ENCODE measurements around the gene CFAP73. TPM values are rescaled to one million over a fixed set of nuclear protein-coding genes. Genes with fewer than 3 reads are reported as not detected.
"Not testable (repeated sequence)": the region's sequence is repeated elsewhere in the genome, so short reads cannot be mapped to it uniquely, and the experiment has no call there.

Gene CFAP73
- total RNA-seq, 2 donors from 2014 or later = 0.43 TPM; not detected in 1

GRCh38 chr12:113117684-113118083 lies 31.8 kb upstream of the CFAP73 start:
- ATAC-seq; intact Hi-C loops (cut with DNase I, micrococcal nuclease); DNase-seq: not testable (repeated sequence)

GRCh38 chr12:113118142-113118541 lies 31.4 kb upstream of the CFAP73 start:
- intact Hi-C loops (cut with DNase I, micrococcal nuclease) = no loop called here
- ATAC-seq (no peak), DNase-seq (no peak)

DNA sequence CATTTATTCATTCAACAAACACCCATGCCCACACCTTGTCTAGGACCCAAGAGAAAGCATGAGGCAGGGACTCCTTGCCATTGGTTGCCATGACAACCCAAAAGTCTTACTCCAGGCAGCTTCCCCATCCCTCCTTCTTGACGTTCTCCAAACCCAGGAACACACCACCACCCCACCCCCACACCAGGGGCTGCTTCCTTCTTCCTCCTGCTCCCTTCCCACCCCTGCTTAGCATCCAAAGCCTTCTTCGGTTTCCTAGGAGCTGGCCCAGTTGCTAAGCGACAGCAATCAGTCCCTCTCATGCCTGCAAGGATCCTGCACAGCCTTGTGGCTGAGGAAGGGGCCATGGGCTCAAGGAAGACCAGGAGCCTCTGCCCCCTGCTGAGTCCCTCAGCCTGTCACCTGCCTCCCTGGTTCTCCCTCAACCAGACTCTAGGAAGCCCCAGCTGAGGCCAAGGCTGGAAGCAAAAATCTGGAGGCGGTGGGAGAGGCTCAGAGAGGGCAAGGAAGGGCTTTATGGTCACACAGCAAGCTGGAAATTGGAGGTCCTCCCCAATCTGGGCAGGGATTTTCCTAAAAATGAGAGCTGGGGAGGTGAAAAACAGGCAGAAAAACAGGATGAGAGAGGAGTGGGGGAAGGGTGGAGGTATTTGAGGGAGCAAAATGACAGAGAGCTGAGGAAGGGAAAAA lies 29.4 kb upstream of the CFAP73 start:
- intact Hi-C loops (cut with DNase I, micrococcal nuclease) = no loop called here
- no peak for DNase-seq
- no peak for ATAC-seq

- DNase-seq = no peak
- intact Hi-C loops (cut with DNase I, micrococcal nuclease) = no loop called here
- ATAC-seq = no peak
Measured at GRCh38 chr12:113120670-113121370, 28.7 kb upstream of the CFAP73 start.

DNA sequence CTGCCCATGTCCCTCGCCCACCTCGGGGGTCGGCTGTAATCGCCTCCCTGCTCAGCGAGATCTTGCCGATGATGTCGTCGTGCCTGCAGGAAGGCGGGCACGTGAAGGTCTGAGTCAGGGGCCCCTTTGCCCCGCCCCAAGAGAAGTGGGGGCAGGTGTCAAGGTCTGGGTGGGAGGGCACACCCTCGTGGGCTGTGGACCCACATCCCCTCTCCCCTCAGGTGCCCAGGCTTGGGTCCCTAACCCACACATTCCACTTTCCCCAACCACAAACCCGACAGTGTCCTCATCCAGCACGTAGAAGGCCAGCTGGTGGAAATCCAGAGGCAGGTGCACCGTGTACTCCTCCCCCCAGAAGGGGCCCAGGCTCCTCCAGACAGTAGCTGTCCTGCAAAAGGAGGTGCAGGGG lies 21.7 kb upstream of the CFAP73 start:
- intact Hi-C loops (cut with DNase I, micrococcal nuclease) = no loop called here
- no peak for ATAC-seq

DNA sequence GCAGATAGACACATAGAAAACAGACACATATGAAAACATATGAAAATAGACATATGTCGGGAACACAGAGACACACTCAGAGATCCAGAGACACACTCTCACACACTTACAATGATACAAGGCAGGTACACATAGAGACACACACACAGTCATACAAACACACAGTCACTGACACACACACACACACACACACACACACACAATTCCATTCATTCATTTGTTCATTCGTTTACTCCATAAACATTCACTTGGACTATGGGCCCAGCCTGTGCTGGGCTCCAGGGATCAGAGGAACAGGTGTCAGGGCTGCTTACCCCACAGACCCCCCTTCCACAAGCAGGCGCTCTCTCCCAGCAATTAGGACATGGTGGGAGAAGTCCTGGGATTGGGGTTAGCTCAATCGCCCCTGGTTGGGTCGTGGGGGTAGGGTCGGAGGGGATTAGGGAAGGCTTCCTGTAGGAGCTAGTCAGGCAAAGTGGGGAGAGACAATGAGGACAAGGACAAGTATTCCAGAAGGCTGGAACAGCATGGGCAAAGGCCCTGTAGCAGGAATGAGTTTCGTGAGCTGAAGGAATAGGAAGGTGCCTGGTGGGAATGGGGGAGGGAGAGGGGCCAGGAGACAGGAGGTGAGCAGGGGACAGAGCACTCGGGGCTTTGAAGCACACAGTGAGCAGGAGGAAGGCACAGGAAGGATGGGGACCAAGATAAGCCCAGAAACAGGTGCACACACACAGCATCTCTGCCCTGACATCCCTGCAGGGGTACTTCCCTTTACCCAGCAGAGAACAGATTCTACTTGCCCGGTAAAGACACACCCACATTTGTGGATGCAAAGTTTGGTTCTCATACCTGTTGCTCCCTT lies 20.5 kb upstream of the CFAP73 start:
- DNase-seq = no peak
- intact Hi-C loops (cut with DNase I, micrococcal nuclease) = no loop called here
- ATAC-seq = no peak

More for the DNA sequence above, 21.7 kb upstream of the CFAP73 start:
- DNase-seq = no peak

DNA sequence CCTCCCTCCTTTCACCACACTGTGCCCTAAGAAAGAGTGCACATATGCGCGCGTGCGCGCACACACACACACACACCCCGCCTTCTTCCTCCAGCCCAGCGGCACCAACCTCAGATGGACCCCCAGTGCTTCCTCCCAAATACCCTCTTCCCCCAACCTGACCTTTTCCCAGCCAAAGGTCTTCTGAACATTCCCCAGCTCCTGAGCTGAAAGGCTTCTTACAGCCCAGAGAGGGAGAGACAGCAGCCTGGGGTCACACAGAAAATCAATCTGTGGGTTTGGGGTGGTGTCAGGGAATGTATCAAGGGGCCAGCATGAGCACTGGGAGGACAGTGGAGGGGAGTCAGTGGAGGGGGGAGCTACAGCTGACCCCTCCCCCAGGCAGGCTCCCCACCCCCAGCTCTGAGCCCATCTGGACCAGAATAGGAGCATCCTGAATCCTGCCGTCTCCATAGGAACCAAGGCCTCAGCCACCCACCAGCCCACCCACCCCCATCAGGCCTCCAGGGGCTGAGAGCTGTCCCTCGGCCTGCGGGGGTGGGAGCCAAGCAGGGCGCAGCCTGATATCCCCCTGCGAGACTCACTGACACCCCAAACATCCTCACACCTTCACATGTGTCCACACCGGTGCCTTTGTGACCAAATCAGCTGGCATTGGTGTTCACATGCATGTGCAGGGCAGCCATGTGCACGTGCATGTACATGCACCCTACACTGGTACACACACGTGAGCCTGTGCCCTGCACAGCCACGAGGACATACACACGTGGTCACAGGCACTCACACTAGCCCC lies 19.7 kb upstream of the CFAP73 start:
- intact Hi-C loops (cut with DNase I, micrococcal nuclease) = no loop called here
- DNase-seq (no peak), ATAC-seq (no peak)

DNA sequence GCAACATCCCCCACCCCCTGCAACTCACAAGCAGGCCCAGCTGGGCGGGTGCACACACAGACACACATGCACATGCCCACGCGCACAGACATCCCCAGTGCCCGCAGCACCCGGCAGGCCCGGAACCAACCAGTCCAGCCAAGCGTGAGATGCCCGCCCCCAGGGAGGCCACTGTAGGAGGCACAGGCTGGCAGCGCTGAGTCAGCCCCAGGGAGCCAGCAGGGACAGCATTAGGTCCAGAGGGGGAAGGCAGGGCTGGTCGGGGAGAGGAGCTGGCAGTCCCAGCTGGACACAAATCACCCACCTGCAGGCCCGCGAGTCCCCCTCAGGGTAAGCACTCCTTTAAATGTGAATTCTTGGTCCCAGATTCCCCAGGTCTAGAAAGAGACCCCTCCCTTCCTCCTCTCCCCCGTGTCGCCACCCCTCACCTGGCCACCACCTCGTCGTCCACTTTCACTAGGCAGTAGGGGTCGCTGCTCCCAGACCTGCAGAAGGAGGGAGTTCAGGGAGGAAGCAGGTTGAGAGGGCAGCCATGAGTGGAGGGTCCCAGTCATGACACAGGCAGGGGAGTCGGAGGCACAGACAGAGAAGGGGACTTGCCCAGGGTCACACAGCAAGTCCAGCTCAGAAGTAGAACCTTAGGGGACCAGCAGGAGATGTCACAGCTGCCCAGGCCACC lies 18.9 kb upstream of the CFAP73 start:
- ATAC-seq (no peak), DNase-seq (no peak)
- intact Hi-C loops (cut with DNase I, micrococcal nuclease) = no loop called here

DNA sequence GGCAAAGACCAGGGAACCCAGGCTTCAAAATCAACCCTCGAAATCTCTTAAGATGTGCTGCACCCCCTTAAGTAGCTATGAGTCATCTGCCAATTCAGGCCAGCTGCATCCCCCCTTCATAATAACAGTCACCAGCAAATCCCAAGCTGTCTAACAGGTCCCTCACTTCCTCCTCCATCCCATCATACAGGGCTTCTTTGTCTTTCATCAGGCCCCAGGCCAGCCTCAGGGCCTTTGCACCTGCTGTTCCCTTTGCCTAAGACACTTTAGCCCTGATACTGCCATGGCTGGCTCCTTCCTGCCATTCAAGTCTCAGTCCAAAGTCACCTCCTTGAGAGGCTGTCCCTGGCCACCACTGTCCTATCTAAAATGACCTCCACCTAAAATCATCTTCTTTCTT lies 18.0 kb upstream of the CFAP73 start:
- ATAC-seq (no peak), DNase-seq (no peak)
- intact Hi-C loops (cut with DNase I, micrococcal nuclease) = no loop called here

DNA sequence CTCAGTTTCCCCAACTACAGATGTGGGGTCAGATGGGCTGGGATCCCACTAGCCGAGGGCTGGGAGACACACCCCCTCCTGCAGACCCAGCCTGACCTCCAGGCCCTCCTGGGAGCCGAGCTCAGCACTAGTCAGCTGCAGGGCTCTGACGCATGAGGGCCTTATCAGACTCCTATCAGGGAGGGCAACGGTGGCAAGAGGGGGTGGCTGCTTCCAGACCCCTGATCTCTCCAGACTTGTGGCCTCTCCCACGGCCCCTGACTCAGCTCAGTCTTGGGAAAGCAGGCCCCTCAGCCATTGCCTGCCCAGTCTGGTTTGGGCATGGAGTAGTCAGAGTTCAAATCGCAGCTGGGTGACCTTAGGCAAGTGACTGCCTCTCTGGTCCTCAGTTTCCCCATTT lies 16.5 kb upstream of the CFAP73 start:
- ATAC-seq = no peak
- intact Hi-C loops (cut with DNase I, micrococcal nuclease) = no loop called here
- DNase-seq = no peak

- no peak for ATAC-seq
- DNase-seq = no peak
- intact Hi-C loops (cut with DNase I, micrococcal nuclease) = no loop called here
Measured at GRCh38 chr12:113133666-113134065, 15.9 kb upstream of the CFAP73 start.

DNA sequence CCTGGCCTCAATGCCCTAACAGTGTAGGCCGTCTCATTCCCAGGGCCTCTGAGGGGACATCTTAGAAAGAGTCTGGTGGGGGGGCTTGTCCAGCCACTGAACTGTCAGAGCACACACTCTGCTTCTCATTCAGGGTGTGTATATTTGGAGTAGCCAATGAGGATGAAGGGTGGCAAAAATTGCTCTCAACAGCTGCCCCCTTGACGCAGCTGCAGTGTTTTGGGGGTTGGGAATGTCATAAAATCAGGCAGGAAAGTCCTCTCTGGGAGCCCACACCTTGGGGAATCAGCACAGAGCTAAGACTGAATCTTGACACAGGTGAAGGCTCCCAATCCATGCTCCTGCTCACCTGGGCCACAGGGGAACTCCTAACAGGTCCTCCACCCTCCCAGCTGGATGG lies 15.5 kb upstream of the CFAP73 start:
- ATAC-seq = no peak
- no peak for DNase-seq
- intact Hi-C loops (cut with DNase I, micrococcal nuclease) = no loop called here

- intact Hi-C loops (cut with DNase I, micrococcal nuclease) = no loop called here
- DNase-seq = no peak
- ATAC-seq = no peak
Measured at GRCh38 chr12:113134521-113134951, 15.0 kb upstream of the CFAP73 start.

DNA sequence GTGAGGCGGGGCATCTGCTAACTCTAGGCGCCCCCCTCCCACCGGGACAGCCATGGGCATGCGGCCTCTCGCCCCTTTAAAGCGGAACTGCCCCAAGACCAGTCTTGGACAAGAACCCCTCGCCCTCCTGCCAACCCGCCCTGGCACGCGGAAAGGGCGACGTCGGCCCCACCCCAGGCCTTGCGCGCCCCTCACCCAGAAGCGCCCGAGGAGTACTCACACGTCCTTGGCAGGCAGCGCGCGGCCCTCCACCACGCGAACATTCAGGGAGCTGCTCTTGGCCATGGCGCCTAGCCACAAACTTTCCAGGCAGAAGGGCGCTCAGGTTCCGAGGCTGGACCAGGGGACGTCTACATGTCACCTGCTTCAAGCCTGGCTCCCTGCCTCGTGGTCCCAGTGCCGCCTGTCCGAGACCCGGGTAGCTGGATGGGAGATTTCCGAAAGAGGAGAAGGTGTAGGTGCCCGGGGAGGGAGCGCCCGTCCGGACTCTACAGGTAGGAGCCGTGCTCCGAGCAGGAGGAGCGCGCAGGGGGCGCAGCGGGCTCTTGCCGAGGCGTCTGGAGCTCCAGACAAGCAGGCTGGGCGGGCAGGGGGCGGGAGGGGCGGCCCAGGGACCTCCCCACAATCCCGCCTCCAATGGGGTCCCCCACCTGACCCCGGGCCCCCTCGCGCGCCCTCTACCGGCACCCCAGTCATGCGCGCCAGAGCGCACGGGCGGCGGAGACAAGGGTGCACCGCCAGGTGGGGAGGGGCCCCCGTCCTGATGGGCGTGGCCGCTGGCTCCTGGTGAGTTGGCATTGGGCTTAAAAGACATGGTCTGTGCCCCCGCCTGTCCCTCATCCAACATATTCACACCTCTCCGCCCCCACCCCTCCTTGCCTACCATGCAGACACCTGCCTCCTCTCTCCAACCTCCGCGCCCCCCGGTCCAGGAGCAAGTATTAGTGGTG lies 14.1 kb upstream of the CFAP73 start, which contains the start of gene RASAL1:
Gene RASAL1, minus strand, starts transcription at position 584 of the 950 bp plus-strand sequence. Its CDS starts 299 bp downstream, at position 285.
- ATAC-seq (peak; percentile 81), DNase-seq (peak; percentile 84 to 89)
- intact Hi-C loops (cut with DNase I, micrococcal nuclease) = no loop called here

GRCh38 chr12:113136128-113136989 lies 13.2 kb upstream of the CFAP73 start:
- peak; percentile 45 for ATAC-seq
- peak; percentile 56 to 72 for DNase-seq
- intact Hi-C loops (cut with DNase I, micrococcal nuclease) = no loop called here

GRCh38 chr12:113136990-113137511 lies 12.5 kb upstream of the CFAP73 start:
- DNase-seq = peak; percentile 84 to 91
- peak; percentile 83 for ATAC-seq
- intact Hi-C loops (cut with DNase I, micrococcal nuclease) = no loop called here
